OCI-LY1 (cell line): Measurements from ENCODE around the gene KCNK2.

ENCODE experiments used
- H2AFZ ChIP-seq: fragments of 200-600 bp; sonication (generic), shearing (Covaris generic); 2 replicates; pipeline ENCODE4 v1.6.0; 2014; ENCODE audit warnings: antibody characterized with exemption, mild to moderate bottlenecking, low read length
- H3F3A ChIP-seq: fragments of 200-600 bp; sonication (generic), shearing (Covaris generic); 2 replicates; pipeline ENCODE4 v1.6.0; 2014; ENCODE audit warnings: mild to moderate bottlenecking, antibody characterized with exemption, low read length, moderate library complexity; ENCODE audit not compliant: insufficient read depth
- H3K27ac ChIP-seq: fragments of 200-600 bp; sonication (generic); 2 replicates; pipeline ENCODE4 v1.5.1; 2014; ENCODE audit warnings: low read length, mixed run types, mild to moderate bottlenecking, low read depth; ENCODE audit not compliant: poor library complexity, severe bottlenecking
- H3K27me3 ChIP-seq: fragments of 200-600 bp; sonication (generic); 2 replicates; pipeline ENCODE4 v1.6.0; 2014; ENCODE audit warnings: antibody characterized with exemption, mild to moderate bottlenecking, low read length, moderate library complexity; ENCODE audit not compliant: insufficient read depth
- H3K36me3 ChIP-seq: fragments of 200-600 bp; sonication (generic); 2 replicates; pipeline ENCODE4 v1.6.1; 2014; ENCODE audit warnings: mild to moderate bottlenecking, antibody characterized with exemption, low read length, moderate library complexity, mixed read lengths; ENCODE audit not compliant: insufficient read depth
- H3K4me1 ChIP-seq: fragments of 200-600 bp; sonication (generic); 2 replicates; pipeline ENCODE4 v1.5.1; 2014; ENCODE audit warnings: mild to moderate bottlenecking, low read length, moderate library complexity; ENCODE audit not compliant: insufficient read depth, severe bottlenecking
- H3K4me2 ChIP-seq: fragments of 200-600 bp; sonication (generic), shearing (Covaris generic); 2 replicates; pipeline ENCODE4 v1.6.1; 2014; ENCODE audit warnings: low read length
- H3K4me3 ChIP-seq: fragments of 200-600 bp; sonication (generic); 2 replicates; pipeline ENCODE4 v1.5.1; 2014; ENCODE audit warnings: low read length, low read depth, mild to moderate bottlenecking, mixed read lengths; ENCODE audit not compliant: poor library complexity, severe bottlenecking
- H3K79me2 ChIP-seq: fragments of 200-600 bp; shearing (Covaris generic); 2 replicates; pipeline ENCODE4 v1.6.1; 2016; ENCODE audit warnings: mixed run types, low read length, mixed read lengths; ENCODE audit not compliant: insufficient read depth
- H3K9ac ChIP-seq: fragments of 200-600 bp; sonication (generic), shearing (Covaris generic); 2 replicates; pipeline ENCODE4 v1.6.1; 2014; ENCODE audit warnings: mild to moderate bottlenecking, low read length, mixed read lengths
- H3K9me2 ChIP-seq: fragments of 200-600 bp; sonication (generic), shearing (Covaris generic); 2 replicates; pipeline ENCODE4 v1.6.1; 2014; ENCODE audit warnings: low read depth, mild to moderate bottlenecking, low read length, mixed read lengths
- H3K9me3 ChIP-seq: fragments of 200-600 bp; shearing (Covaris generic); 2 replicates; pipeline ENCODE4 v1.6.1; 2014; ENCODE audit warnings: low read length, mixed read lengths
- H4K20me1 ChIP-seq: fragments of 200-600 bp; sonication (generic), shearing (Covaris generic); 2 replicates; pipeline ENCODE4 v1.6.0; 2016; ENCODE audit warnings: mild to moderate bottlenecking, low read length; ENCODE audit not compliant: insufficient read depth
- CTCF ChIP-seq: fragments of 200-600 bp; sonication (generic), shearing (Covaris generic); IDR thresholded peaks from 2 replicates; pipeline ENCODE4 v1.5.1; 2017; ENCODE audit warnings: mild to moderate bottlenecking, antibody characterized with exemption, low read length, moderate library complexity, mixed read lengths
- EZH2 ChIP-seq: fragments of 200-600 bp; sonication (generic), shearing (Covaris generic); IDR thresholded peaks from 2 replicates; pipeline ENCODE4 v1.8.0; 2017; ENCODE audit warnings: borderline replicate concordance, mixed run types, mild to moderate bottlenecking, antibody characterized with exemption, low read length, moderate library complexity, mixed read lengths

The KCNK2 gene

DNA sequence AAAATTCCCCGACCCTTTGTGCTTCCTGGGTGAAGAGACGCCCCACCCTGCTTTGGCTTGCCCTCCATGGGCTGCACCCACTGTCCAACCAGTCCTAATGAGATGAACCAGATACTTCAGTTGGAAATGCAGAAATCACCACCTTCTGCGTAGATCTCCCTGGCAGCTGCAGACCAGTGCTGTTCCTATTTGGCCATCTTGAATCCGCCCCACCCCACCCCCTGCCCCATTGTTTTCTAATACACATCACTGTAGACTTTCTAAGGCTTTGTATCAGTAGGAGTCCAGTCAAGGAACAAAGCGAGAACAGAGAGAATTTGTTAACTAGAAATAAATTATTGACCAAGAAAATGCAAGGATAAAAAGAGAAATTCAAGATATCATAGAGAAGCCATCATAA is 178.2 kb downstream of the KCNK2 start:
- Histone ChIP-seq H3K9me2 (no peaks in the 10 kb centered on the region), H2AFZ (no peak overlapping the region), H3K9me3 (no peaks in the 10 kb centered on the region), H3K4me3 (no peak overlapping the region), H3K36me3 (no peaks in the 10 kb centered on the region), H3F3A (no peaks in the 10 kb centered on the region), H3K4me1 (no peaks in the 10 kb centered on the region), H3K79me2 (no peaks in the 10 kb centered on the region), H3K4me2 (no peak overlapping the region), H4K20me1 (no peaks in the 10 kb centered on the region), H3K27ac (no peak overlapping the region), H3K27me3 (no peaks in the 10 kb centered on the region), H3K9ac (no peak overlapping the region)
- TF ChIP-seq CTCF (no peak), EZH2 (no peak)

- no peaks in the 10 kb centered on the region for H3K27me3 ChIP-seq
- no peaks in the 10 kb centered on the region for H3K36me3 ChIP-seq
- no peaks in the 10 kb centered on the region for H3K9me3 ChIP-seq
- no peak overlapping the region for H2AFZ ChIP-seq
- no peaks in the 10 kb centered on the region for H3F3A ChIP-seq
- no peak overlapping the region for H3K27ac ChIP-seq
- no peaks in the 10 kb centered on the region for H3K79me2 ChIP-seq
- H3K4me2 ChIP-seq = no peak overlapping the region
- no peaks in the 10 kb centered on the region for H4K20me1 ChIP-seq
- TF ChIP-seq EZH2 (no peak), CTCF (no peak)
- no peaks in the 10 kb centered on the region for H3K9me2 ChIP-seq
- no peak overlapping the region for H3K4me3 ChIP-seq
- no peak overlapping the region for H3K9ac ChIP-seq
- no peaks in the 10 kb centered on the region for H3K4me1 ChIP-seq
Measured at GRCh38 chr1:215262106-215262505, 179.6 kb downstream of the KCNK2 start.

- H3K36me3 ChIP-seq = no peaks in the 10 kb centered on the region
- H3K27me3 ChIP-seq = no peaks in the 10 kb centered on the region
- no peaks in the 10 kb centered on the region for H3F3A ChIP-seq
- no peaks in the 10 kb centered on the region for H3K9me2 ChIP-seq
- no peaks in the 10 kb centered on the region for H3K9me3 ChIP-seq
- H2AFZ ChIP-seq = no peak overlapping the region
- H3K9ac ChIP-seq = no peak overlapping the region
- no peaks in the 10 kb centered on the region for H4K20me1 ChIP-seq
- no peaks in the 10 kb centered on the region for H3K79me2 ChIP-seq
- no peak overlapping the region for H3K27ac ChIP-seq
- no peaks in the 10 kb centered on the region for H3K4me1 ChIP-seq
- no peak for TF ChIP-seq CTCF
- no peak for TF ChIP-seq EZH2
- H3K4me2 ChIP-seq = no peak overlapping the region
- no peak overlapping the region for H3K4me3 ChIP-seq
Measured at GRCh38 chr1:215263636-215264035, 181.1 kb downstream of the KCNK2 start.
